GM12878 (cell line): Measurements from ENCODE around the gene BCL11A. TPM values are rescaled to one million over a fixed set of nuclear protein-coding genes. Genes with fewer than 3 reads are reported as not detected.

Experiments used
- ASH2L ChIP-seq: fragments of 300-600, 200-600 bp; sonication (generic); IDR thresholded peaks from 2 replicates; pipeline ENCODE4 v1.6.1; 2017; ENCODE audit warnings: low read depth, mild to moderate bottlenecking, borderline replicate concordance
- CHD2 ChIP-seq: IDR thresholded peaks from 2 replicates; pipeline ENCODE4 v1.6.1; 2011; ENCODE audit warnings: low read depth, low read length, improper control_type of control experiment, borderline replicate concordance
- EGR1 ChIP-seq, 2 experiments: IDR thresholded peaks; 1 replicate in 1 of 2; 2 replicates in 1 of 2; pipeline ENCODE4 v1.6.1; 2011 to 2012; ENCODE audit warnings: low read depth in 2 of 2, low read length in 2 of 2, borderline replicate concordance in 1 of 2, mild to moderate bottlenecking in 1 of 2, moderate library complexity in 1 of 2
- ETV6 ChIP-seq, 2 experiments: fragments of 450-650 bp in 1 of 2; IDR thresholded peaks in 1 of 2; conservative IDR thresholded peaks in 1 of 2; 2 replicates each; pipeline ENCODE4 v1.6.1; 2014; ENCODE audit warnings: antibody characterized with exemption in 1 of 2, borderline replicate concordance in 1 of 2, low read depth in 1 of 2, mild to moderate bottlenecking in 1 of 2, moderate library complexity in 1 of 2
- GABPA ChIP-seq: IDR thresholded peaks from 2 replicates; pipeline ENCODE4 v1.6.1; 2014; ENCODE audit warnings: antibody characterized with exemption, low read depth, mild to moderate bottlenecking, inconsistent platforms
- IKZF1 ChIP-seq: fragments of 450-650 bp; conservative IDR thresholded peaks from 2 replicates; pipeline ENCODE4 v1.6.1; 2017; ENCODE audit warnings: antibody characterized with exemption, mild to moderate bottlenecking
- IKZF2 ChIP-seq, 2 experiments: fragments of 450-650 bp; IDR thresholded peaks; 2 replicates each; pipeline ENCODE4 v1.6.1; 2017; ENCODE audit warnings: mild to moderate bottlenecking in 2 of 2, moderate library complexity in 2 of 2
- MLLT1 ChIP-seq: fragments of 450-650 bp; IDR thresholded peaks from 2 replicates; pipeline ENCODE4 v1.6.1; 2016; ENCODE audit warnings: mild to moderate bottlenecking
- NFYA ChIP-seq: IDR thresholded peaks from 2 replicates; pipeline ENCODE4 v1.6.1; 2011; ENCODE audit warnings: low read depth, mild to moderate bottlenecking, low read length, improper control_type of control experiment, borderline replicate concordance
- PAX8 ChIP-seq: fragments of 450-650 bp; IDR thresholded peaks from 2 replicates; pipeline ENCODE4 v1.6.1; 2017; ENCODE audit warnings: mild to moderate bottlenecking, moderate library complexity
- POLR2AphosphoS5 ChIP-seq: IDR thresholded peaks from 2 replicates; pipeline ENCODE4 v1.6.1; 2011; ENCODE audit warnings: mild to moderate bottlenecking, low read length, inconsistent platforms
- RAD51 ChIP-seq: fragments of 450-650 bp; IDR thresholded peaks from 2 replicates; pipeline ENCODE4 v1.6.1; 2016; ENCODE audit warnings: moderate library complexity, mild to moderate bottlenecking, inconsistent platforms
- RB1 ChIP-seq: fragments of 450-650 bp; formaldehyde crosslinking; IDR thresholded peaks from 2 replicates; pipeline ENCODE4 v1.6.1; 2017; ENCODE audit warnings: mild to moderate bottlenecking, borderline replicate concordance
- RUNX3 ChIP-seq: IDR thresholded peaks from 2 replicates; pipeline ENCODE4 v1.6.1; 2012; ENCODE audit warnings: low read length, inconsistent platforms
- SIX5 ChIP-seq: IDR thresholded peaks from 2 replicates; pipeline ENCODE4 v1.6.1; 2011; ENCODE audit warnings: mild to moderate bottlenecking, low read depth, low read length, moderate library complexity; ENCODE audit not compliant: severe bottlenecking
- SREBF2 ChIP-seq: IDR thresholded peaks from 2 replicates; pipeline ENCODE4 v1.6.1; 2012; ENCODE audit warnings: mild to moderate bottlenecking, low read length
- TCF7 ChIP-seq: IDR thresholded peaks from 2 replicates; pipeline ENCODE4 v1.6.1; 2014; ENCODE audit warnings: antibody characterized with exemption, borderline replicate concordance
- USF2 ChIP-seq: IDR thresholded peaks from 2 replicates; pipeline ENCODE4 v1.6.1; 2011; ENCODE audit warnings: low read depth, low read length, improper control_type of control experiment, borderline replicate concordance
- WRNIP1 ChIP-seq: IDR thresholded peaks from 2 replicates; pipeline ENCODE4 v1.6.1; 2011; ENCODE audit warnings: low read depth, low read length, improper control_type of control experiment, borderline replicate concordance
- ZNF592 ChIP-seq: fragments of 450-650 bp; IDR thresholded peaks from 2 replicates; pipeline ENCODE4 v1.6.1; 2017; ENCODE audit warnings: mild to moderate bottlenecking, moderate library complexity
- polyA plus RNA-seq, 11 experiments: library from polyadenylated mRNA; depleted of rRNA in 4 of 11; unstranded in 6 of 11; stranded (reverse) in 5 of 11; fragments of >200 nt; fragmentation: Nextera tagmentation in 4 of 11; fragmentation: Illumina TruSeq in 1 of 11; extraction: Ambion mirVana in 4 of 11; extraction: Trizol in 1 of 11; gene quantifications; 1 replicate in 1 of 11; 2 replicates in 10 of 11; pipeline versions ENCODE4 v1.2.1 to v1.2.3, GENCODE V29; 2011 to 2016; ENCODE audit warnings: inconsistent platforms in 2 of 11, missing spikeins in 2 of 11, low read depth in 1 of 11
- total RNA-seq, 4 experiments: library from RNA; depleted of rRNA in 3 of 4; stranded (reverse); fragments of >200 nt in 3 of 4; fragmentation: Illumina TruSeq in 1 of 4; extraction: Trizol in 1 of 4; gene quantifications; 2 replicates each; pipeline versions ENCODE4 v1.2.1 to v1.2.3, GENCODE V29; 2013 to 2021
- TF ChIP-seq, protein P1 (sequence below): fragments of 450-650 bp; IDR thresholded peaks from 2 replicates; pipeline ENCODE4 v1.6.1; 2018; ENCODE audit warnings: borderline replicate concordance, mild to moderate bottlenecking; ENCODE audit not compliant: partially characterized antibody

Gene BCL11A
- total and polyA plus RNA-seq, 10 of the 15 experiments (the other 5 are each of a cell fraction or from before 2014, with no cell fraction given), result 7.5 to 26.6 (median 11.1) TPM; not detected in 1

DNA sequence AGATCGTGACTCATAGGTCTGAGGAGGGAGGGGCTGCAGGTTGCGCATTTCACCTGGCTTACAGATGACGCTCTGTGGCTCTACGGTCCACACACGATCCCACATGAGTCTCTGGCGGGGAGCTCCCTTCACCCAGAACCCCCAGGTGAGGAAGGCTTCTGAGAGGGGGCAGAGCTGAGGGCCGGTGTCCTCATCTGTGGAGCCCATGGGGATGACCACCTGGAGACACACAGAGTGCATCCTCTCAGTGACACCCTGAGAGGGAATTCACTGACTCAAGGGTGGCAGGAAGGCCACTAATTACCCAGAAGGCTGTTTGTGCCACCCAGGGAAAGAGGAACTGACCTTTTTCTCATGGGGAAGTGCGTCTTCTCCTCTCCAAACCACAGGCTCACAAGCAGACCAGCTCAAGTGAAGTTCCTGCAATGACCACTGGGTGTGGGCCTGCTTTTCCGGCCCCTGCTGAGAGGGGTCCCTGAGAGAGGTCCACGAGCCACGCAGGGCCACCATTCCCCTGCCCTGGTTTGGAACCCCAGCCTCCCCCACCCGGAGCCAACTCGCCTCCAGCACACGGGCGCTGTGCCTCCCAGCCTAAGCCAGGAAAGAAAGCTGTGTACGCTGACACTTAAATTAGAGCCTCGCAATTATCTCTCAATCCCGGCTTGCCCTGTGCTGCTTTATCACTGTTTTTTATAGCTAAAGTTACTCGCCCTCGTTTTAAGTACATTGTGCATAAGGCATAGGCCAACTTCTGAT, 114.1 kb downstream of the BCL11A start (continued):
- TF ChIP-seq ZNF592 (0 out of 2 replicates have a peak, but pooled peaks have one; percentile 22), PAX8 (no peak), MLLT1 (peak; percentile 68), SIX5 (no peak), ETV6 (conservative IDR thresholded peaks at IDR 0.05 in 1 of 2, IDR thresholded peaks at IDR 0.05 in 1 of 2; ENCODE audit: borderline replicate concordance in 1 of 2, low read depth in 1 of 2) (peak in 1 of 2 experiments; percentile 88; a peak in 2 of 4 replicates), CHD2 (peak; percentile 65; the same call in 1 of the 2 replicates), GABPA (no peak), IKZF2 (IDR thresholded peaks at IDR 0.05) (peak; percentile 94 to 96), EGR1 (IDR thresholded peaks at IDR 0.05; ENCODE audit: borderline replicate concordance in 1 of 2, low read depth in 2 of 2, low read length in 2 of 2) (no peak), RAD51 (no peak), IKZF1 (peak; percentile 94), POLR2AphosphoS5 (peak; percentile 74), ASH2L (no peak), NFYA (no peak), SREBF2 (no peak), RB1 (no peak), RUNX3 (peak; percentile 97), TCF7 (no peak), WRNIP1 (no peak), USF2 (no peak)
- TF ChIP-seq, protein P1, sequence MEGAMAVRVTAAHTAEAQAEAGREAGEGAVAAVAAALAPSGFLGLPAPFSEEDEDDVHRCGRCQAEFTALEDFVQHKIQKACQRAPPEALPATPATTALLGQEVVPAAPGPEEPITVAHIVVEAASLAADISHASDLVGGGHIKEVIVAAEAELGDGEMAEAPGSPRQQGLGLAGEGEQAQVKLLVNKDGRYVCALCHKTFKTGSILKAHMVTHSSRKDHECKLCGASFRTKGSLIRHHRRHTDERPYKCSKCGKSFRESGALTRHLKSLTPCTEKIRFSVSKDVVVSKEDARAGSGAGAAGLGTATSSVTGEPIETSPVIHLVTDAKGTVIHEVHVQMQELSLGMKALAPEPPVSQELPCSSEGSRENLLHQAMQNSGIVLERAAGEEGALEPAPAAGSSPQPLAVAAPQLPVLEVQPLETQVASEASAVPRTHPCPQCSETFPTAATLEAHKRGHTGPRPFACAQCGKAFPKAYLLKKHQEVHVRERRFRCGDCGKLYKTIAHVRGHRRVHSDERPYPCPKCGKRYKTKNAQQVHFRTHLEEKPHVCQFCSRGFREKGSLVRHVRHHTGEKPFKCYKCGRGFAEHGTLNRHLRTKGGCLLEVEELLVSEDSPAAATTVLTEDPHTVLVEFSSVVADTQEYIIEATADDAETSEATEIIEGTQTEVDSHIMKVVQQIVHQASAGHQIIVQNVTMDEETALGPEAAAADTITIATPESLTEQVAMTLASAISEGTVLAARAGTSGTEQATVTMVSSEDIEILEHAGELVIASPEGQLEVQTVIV, result no peak
